ENCODE data around the gene KRT78.

- TF ChIP-seq CTCF (conservative IDR thresholded peaks at IDR 0.05; ENCODE audit: low read length) (no peak), EZH2phosphoT487 (IDR thresholded peaks at IDR 0.05; ENCODE audit: borderline replicate concordance, low read depth, low read length) (no peak)
Observed at GRCh38 chr12:52860102-52860823, 11.5 kb upstream of the KRT78 start.
